ENCODE results near the gene PAX3.

GRCh38 chr2:222212571-222212970 is 86.2 kb downstream of the PAX3 start:
- no peak for TF ChIP-seq CTCF (IDR thresholded peaks at IDR 0.05; ENCODE audit: borderline replicate concordance, extremely low read depth, low read length, poor library complexity, severe bottlenecking)
- no peak for TF ChIP-seq EZH2 (IDR thresholded peaks at IDR 0.05; ENCODE audit: borderline replicate concordance, low read depth, low read length, severe bottlenecking)
